GM18502 (cell line): ENCODE measurements around the gene CRISPLD2.

Experiments used
- ATAC-seq: cut with Tn5 transposase; IDR thresholded peaks from one replicate; pipeline ENCODE4 v1.9.1; 2021; ENCODE audit warnings: mild to moderate bottlenecking; ENCODE audit not compliant: unreplicated experiment, poor library complexity

The CRISPLD2 gene

GRCh38 chr16:84795329-84796053, 24.3 kb upstream of the CRISPLD2 start:
- ATAC-seq, result no peak

- no peak for ATAC-seq
These were observed 19.4 kb upstream of the CRISPLD2 start for GRCh38 chr16:84800158-84800978.

- no peak for ATAC-seq
These were observed 16.6 kb upstream of the CRISPLD2 start for GRCh38 chr16:84803146-84803545.

GRCh38 chr16:84804326-84804725, 15.5 kb upstream of the CRISPLD2 start:
- ATAC-seq, result no peak

- ATAC-seq, result no peak
These were observed 13.4 kb upstream of the CRISPLD2 start for GRCh38 chr16:84806256-84806889.

GRCh38 chr16:84806890-84807258, 12.9 kb upstream of the CRISPLD2 start:
- ATAC-seq, result no peak

GRCh38 chr16:84807776-84808175, 12.0 kb upstream of the CRISPLD2 start:
- no peak for ATAC-seq

GRCh38 chr16:84808826-84809225, 11.0 kb upstream of the CRISPLD2 start:
- ATAC-seq, result no peak

- ATAC-seq, result no peak
These were observed 9.1 kb upstream of the CRISPLD2 start for GRCh38 chr16:84810518-84811273.

GRCh38 chr16:84811529-84811928, 8.3 kb upstream of the CRISPLD2 start:
- no peak for ATAC-seq

- ATAC-seq, result no peak
These were observed 6.4 kb upstream of the CRISPLD2 start for GRCh38 chr16:84813141-84813934.

GRCh38 chr16:84815462-84815861, 4.3 kb upstream of the CRISPLD2 start:
- ATAC-seq, result no peak

GRCh38 chr16:84816023-84816422, 3.8 kb upstream of the CRISPLD2 start:
- ATAC-seq, result no peak

- ATAC-seq, result no peak
These were observed 3.3 kb upstream of the CRISPLD2 start for GRCh38 chr16:84816485-84816884.

- no peak for ATAC-seq
These were observed 2.6 kb upstream of the CRISPLD2 start for GRCh38 chr16:84817206-84817605.

- no peak for ATAC-seq
These were observed 2.2 kb upstream of the CRISPLD2 start for GRCh38 chr16:84817613-84818012.

- no peak for ATAC-seq
These were observed 1.7 kb upstream of the CRISPLD2 start for GRCh38 chr16:84818133-84818532.

GRCh38 chr16:84818989-84819643, 669 bp upstream of the CRISPLD2 start:
- no peak for ATAC-seq

- no peak for ATAC-seq
These were observed 510 bp downstream of the CRISPLD2 start for GRCh38 chr16:84820305-84820684.
